K562 (cell line): ENCODE measurements around the gene SDHAF4. TPM values are rescaled to one million over a fixed set of nuclear protein-coding genes. Genes with fewer than 3 reads are reported as not detected.
A peak's percentile ranks its signal among the peaks of the same experiment; 100 is the strongest.

Source experiments
- BACH1 ChIP-seq: fragments of 200-800 bp; sonication (Bioruptor generic); IDR thresholded peaks from 2 replicates; pipeline ENCODE4 v1.6.1; 2016; ENCODE audit warnings: missing genetic modification characterization, missing compliant biosample characterization
- BRCA1 ChIP-seq, 2 experiments: fragments of 450-650 bp in 1 of 2; sonication (generic) in 1 of 2; formaldehyde crosslinking in 1 of 2; IDR thresholded peaks; 2 replicates each; pipeline versions ENCODE4 v1.5.0 to v1.6.1; 2017 to 2020; ENCODE audit warnings: mild to moderate bottlenecking in 1 of 2, missing genetic modification reagents in 1 of 2
- ELF4 ChIP-seq: fragments of 450-650 bp; formaldehyde crosslinking; IDR thresholded peaks from 2 replicates; pipeline ENCODE4 v1.4.0; 2022; ENCODE audit warnings: missing genetic modification characterization
- ETV1 ChIP-seq: fragments of 450-650 bp; conservative IDR thresholded peaks from 2 replicates; pipeline ENCODE4 v1.6.1; 2016; ENCODE audit warnings: missing genetic modification characterization, control low read depth, low read depth, missing compliant biosample characterization
- FIP1L1 ChIP-seq: fragments of 200-400 bp; formaldehyde crosslinking; IDR thresholded peaks from 2 replicates; pipeline ENCODE4 v1.6.1; 2018; ENCODE audit warnings: mild to moderate bottlenecking, low read depth, low read length; ENCODE audit not compliant: poor library complexity, severe bottlenecking
- HIVEP1 ChIP-seq: fragments of 250-450 bp; sonication (Bioruptor Pico); IDR thresholded peaks from 2 replicates; pipeline ENCODE4 v1.4.0; 2020; ENCODE audit warnings: mild to moderate bottlenecking
- NFE2L1 ChIP-seq: fragments of 450-650 bp; IDR thresholded peaks from 2 replicates; pipeline ENCODE4 v1.6.1; 2016; ENCODE audit warnings: missing genetic modification characterization, low read depth, mild to moderate bottlenecking, missing compliant biosample characterization, moderate library complexity, borderline replicate concordance
- NR1H2 ChIP-seq: sonication (generic); formaldehyde crosslinking; IDR thresholded peaks from 2 replicates; pipeline ENCODE4 v1.4.0; 2020; ENCODE audit warnings: mild to moderate bottlenecking, missing genetic modification reagents
- POLR2AphosphoS2 ChIP-seq: IDR thresholded peaks from 2 replicates; pipeline ENCODE4 v1.6.1; 2012; ENCODE audit warnings: low read length, improper control_type of control experiment
- PYGO2 ChIP-seq: fragments of 450-650 bp; IDR thresholded peaks from 2 replicates; pipeline ENCODE4 v1.6.1; 2016; ENCODE audit warnings: mild to moderate bottlenecking, missing genetic modification characterization, moderate library complexity, missing compliant biosample characterization
- RBBP5 ChIP-seq: fragments of 200-600 bp; sonication (generic); IDR thresholded peaks from 2 replicates; pipeline ENCODE4 v1.6.1; 2012; ENCODE audit warnings: borderline replicate concordance, mild to moderate bottlenecking, low read length, control low read depth, inconsistent platforms; ENCODE audit not compliant: insufficient read depth, poor library complexity, severe bottlenecking
- RCOR1 ChIP-seq, 2 experiments: IDR thresholded peaks; 2 replicates each; pipeline ENCODE4 v1.6.1; 2012; ENCODE audit warnings: low read depth in 2 of 2, low read length in 2 of 2, borderline replicate concordance in 1 of 2, improper control_type of control experiment in 1 of 2
- SAFB2 ChIP-seq: fragments of 200-400 bp; formaldehyde crosslinking; IDR thresholded peaks from 2 replicates; pipeline ENCODE4 v1.6.1; 2018; ENCODE audit warnings: borderline replicate concordance, low read length, low read depth, moderate library complexity; ENCODE audit not compliant: severe bottlenecking
- SMAD2 ChIP-seq: fragments of 150-350 bp; IDR thresholded peaks from 2 replicates; pipeline ENCODE4 v1.6.1; 2014; ENCODE audit warnings: low read depth, mild to moderate bottlenecking, low read length
- SNIP1 ChIP-seq: fragments of 450-650 bp; IDR thresholded peaks from 2 replicates; pipeline ENCODE4 v1.7.1; 2017; ENCODE audit warnings: low read depth, mild to moderate bottlenecking
- STAT5A ChIP-seq: IDR thresholded peaks from 2 replicates; pipeline ENCODE4 v1.6.1; 2012; ENCODE audit warnings: low read length, inconsistent platforms, borderline replicate concordance
- TBL1XR1 ChIP-seq, 2 experiments: IDR thresholded peaks; 2 replicates each; pipeline ENCODE4 v1.6.1; 2012; ENCODE audit warnings: improper control_type of control experiment in 2 of 2, low read length in 2 of 2, mild to moderate bottlenecking in 1 of 2
- ZBTB17 ChIP-seq: fragments of 450-650 bp; formaldehyde crosslinking; IDR thresholded peaks from 2 replicates; pipeline ENCODE4 v1.4.0; 2020; ENCODE audit warnings: mild to moderate bottlenecking
- ZKSCAN8 ChIP-seq: fragments of 200-800 bp; sonication (Bioruptor generic); IDR thresholded peaks from 2 replicates; pipeline ENCODE4 v1.6.1; 2016; ENCODE audit warnings: missing genetic modification characterization, missing compliant biosample characterization
- ZNF384 ChIP-seq: IDR thresholded peaks from 2 replicates; pipeline ENCODE4 v1.6.1; 2012; ENCODE audit warnings: low read depth, low read length, improper control_type of control experiment
- polyA plus RNA-seq, 8 experiments: library from polyadenylated mRNA; depleted of rRNA in 4 of 8; stranded (reverse) in 5 of 8; unstranded in 3 of 8; fragments of >200 nt; fragmentation: Nextera tagmentation in 2 of 8; fragmentation: Illumina TruSeq in 1 of 8; extraction: Ambion mirVana in 2 of 8; extraction: Trizol in 1 of 8; gene quantifications; 2 replicates each; pipeline versions ENCODE4 v1.2.1 to v1.2.3, GENCODE V29; 2011 to 2014; ENCODE audit warnings: inconsistent platforms in 1 of 8, missing spikeins in 1 of 8
- total RNA-seq, 7 experiments: library from RNA; depleted of rRNA in 6 of 7; stranded (reverse); fragments of >200 nt in 6 of 7; fragmentation: Illumina TruSeq in 2 of 7; extraction: Trizol in 2 of 7; gene quantifications; 2 replicates each; pipeline versions ENCODE4 v1.2.1 to v1.2.3, GENCODE V29; 2011 to 2021; ENCODE audit warnings: low replicate concordance in 1 of 7
- TF ChIP-seq, protein P1 (sequence below): sonication (generic); formaldehyde crosslinking; IDR thresholded peaks from 2 replicates; pipeline ENCODE4 v1.5.0; 2020; ENCODE audit warnings: missing genetic modification reagents
- TF ChIP-seq, protein P2 (sequence below): fragments of 250-450 bp; sonication (Bioruptor Pico); IDR thresholded peaks from 2 replicates; pipeline ENCODE4 v1.5.0; 2021
- TF ChIP-seq, protein P3 (sequence below): fragments of 450-650 bp; IDR thresholded peaks from 2 replicates; pipeline ENCODE4 v1.6.1; 2016
- TF ChIP-seq, protein P4 (sequence below): fragments of 250-450 bp; sonication (Bioruptor Pico); IDR thresholded peaks from 2 replicates; pipeline ENCODE4 v1.6.1; 2021; ENCODE audit warnings: mild to moderate bottlenecking
- TF ChIP-seq, protein P5 (sequence below): fragments of 450-650 bp; formaldehyde crosslinking; IDR thresholded peaks from 2 replicates; pipeline ENCODE4 v1.4.0; 2020; ENCODE audit warnings: mild to moderate bottlenecking

The SDHAF4 gene
- total and polyA plus RNA-seq, 9 of the 15 experiments (the other 6 are each of a cell fraction or from before 2014, with no cell fraction given): 3.5 to 12.0 (median 6.2) TPM

DNA sequence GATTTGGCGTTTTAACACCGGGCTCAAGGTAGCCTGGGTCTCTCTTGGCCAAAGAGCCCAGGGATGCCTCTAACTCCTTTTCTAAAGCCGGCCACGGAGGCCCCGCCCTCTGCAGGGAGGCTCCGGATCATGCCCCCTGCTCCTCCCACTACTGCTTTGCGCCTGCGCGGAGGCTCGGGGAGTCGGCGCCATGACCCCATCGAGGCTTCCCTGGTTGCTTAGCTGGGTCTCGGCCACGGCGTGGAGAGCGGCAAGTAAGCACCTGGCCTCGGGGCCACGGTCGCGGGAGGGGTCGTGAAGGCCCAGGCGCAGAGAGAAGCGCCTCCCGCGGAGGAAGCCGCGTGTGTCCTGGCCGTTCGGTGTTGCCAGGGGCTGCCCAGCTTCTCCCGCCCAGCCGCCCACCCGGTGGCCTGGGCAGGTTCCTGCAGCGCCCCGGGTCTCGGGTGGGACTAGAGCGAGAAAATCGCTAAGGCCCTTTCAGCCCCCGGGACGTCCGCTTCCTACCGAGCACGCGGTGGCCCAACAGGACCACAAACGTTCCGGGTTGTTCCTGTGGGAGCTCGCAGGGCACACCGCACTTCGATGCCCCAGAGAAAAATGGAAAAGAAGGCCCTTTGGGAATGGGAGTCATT is at the start of gene SDHAF4 (continued):
- TF ChIP-seq, protein P1, sequence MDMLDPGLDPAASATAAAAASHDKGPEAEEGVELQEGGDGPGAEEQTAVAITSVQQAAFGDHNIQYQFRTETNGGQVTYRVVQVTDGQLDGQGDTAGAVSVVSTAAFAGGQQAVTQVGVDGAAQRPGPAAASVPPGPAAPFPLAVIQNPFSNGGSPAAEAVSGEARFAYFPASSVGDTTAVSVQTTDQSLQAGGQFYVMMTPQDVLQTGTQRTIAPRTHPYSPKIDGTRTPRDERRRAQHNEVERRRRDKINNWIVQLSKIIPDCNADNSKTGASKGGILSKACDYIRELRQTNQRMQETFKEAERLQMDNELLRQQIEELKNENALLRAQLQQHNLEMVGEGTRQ (CRISPR knock-in tag): no peak
- TF ChIP-seq NR1H2 (CRISPR knock-in tag) (no peak), ELF4 (CRISPR knock-in tag) (no peak), ZBTB17 (CRISPR knock-in tag) (peak; percentile 83), RBBP5 (peak; percentile 85), HIVEP1 (CRISPR knock-in tag) (no peak), POLR2AphosphoS2 (peak; percentile 60; the same call in 1 of the 2 replicates), BRCA1 (IDR thresholded peaks at IDR 0.05) (no peak), BRCA1 (CRISPR knock-in tag; IDR thresholded peaks at IDR 0.05) (no peak), PYGO2 (tag) (no peak), SMAD2 (no peak), SNIP1 (no peak), ETV1 (tag) (no peak), ZKSCAN8 (CRISPR knock-in tag) (no peak), STAT5A (no peak), FIP1L1 (no peak), ZNF384 (no peak), SAFB2 (no peak), TBL1XR1 (IDR thresholded peaks at IDR 0.05; ENCODE audit: low read length in 2 of 2) (no peak), NFE2L1 (no peak), BACH1 (tag) (no peak), RCOR1 (IDR thresholded peaks at IDR 0.05; ENCODE audit: borderline replicate concordance in 1 of 2, low read depth in 2 of 2, low read length in 2 of 2) (peak in 1 of 2 experiments; percentile 4; a peak in 1 of 4 replicates)
- TF ChIP-seq, protein P2, sequence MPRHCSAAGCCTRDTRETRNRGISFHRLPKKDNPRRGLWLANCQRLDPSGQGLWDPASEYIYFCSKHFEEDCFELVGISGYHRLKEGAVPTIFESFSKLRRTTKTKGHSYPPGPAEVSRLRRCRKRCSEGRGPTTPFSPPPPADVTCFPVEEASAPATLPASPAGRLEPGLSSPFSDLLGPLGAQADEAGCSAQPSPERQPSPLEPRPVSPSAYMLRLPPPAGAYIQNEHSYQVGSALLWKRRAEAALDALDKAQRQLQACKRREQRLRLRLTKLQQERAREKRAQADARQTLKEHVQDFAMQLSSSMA (CRISPR knock-in tag): 0 out of 2 replicates have a peak, but pooled peaks have one; percentile 38
- TF ChIP-seq, protein P3, sequence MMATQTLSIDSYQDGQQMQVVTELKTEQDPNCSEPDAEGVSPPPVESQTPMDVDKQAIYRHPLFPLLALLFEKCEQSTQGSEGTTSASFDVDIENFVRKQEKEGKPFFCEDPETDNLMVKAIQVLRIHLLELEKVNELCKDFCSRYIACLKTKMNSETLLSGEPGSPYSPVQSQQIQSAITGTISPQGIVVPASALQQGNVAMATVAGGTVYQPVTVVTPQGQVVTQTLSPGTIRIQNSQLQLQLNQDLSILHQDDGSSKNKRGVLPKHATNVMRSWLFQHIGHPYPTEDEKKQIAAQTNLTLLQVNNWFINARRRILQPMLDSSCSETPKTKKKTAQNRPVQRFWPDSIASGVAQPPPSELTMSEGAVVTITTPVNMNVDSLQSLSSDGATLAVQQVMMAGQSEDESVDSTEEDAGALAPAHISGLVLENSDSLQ: no peak
- TF ChIP-seq, protein P4, sequence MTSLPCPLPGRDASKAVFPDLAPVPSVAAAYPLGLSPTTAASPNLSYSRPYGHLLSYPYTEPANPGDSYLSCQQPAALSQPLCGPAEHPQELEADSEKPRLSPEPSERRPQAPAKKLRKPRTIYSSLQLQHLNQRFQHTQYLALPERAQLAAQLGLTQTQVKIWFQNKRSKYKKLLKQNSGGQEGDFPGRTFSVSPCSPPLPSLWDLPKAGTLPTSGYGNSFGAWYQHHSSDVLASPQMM (CRISPR knock-in tag): no peak
- TF ChIP-seq, protein P5, sequence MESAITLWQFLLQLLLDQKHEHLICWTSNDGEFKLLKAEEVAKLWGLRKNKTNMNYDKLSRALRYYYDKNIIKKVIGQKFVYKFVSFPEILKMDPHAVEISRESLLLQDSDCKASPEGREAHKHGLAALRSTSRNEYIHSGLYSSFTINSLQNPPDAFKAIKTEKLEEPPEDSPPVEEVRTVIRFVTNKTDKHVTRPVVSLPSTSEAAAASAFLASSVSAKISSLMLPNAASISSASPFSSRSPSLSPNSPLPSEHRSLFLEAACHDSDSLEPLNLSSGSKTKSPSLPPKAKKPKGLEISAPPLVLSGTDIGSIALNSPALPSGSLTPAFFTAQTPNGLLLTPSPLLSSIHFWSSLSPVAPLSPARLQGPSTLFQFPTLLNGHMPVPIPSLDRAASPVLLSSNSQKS (CRISPR knock-in tag): no peak
